NOMO-1 (cell line): ENCODE data around the gene TRMO.

ENCODE experiments used
- DNase-seq, 2 experiments: peaks; one replicate each; lab custom pipeline; 2025; ENCODE audit not compliant: unreplicated experiment in 2 of 2; lab: John Stamatoyannopoulos, UW

Gene TRMO

DNA sequence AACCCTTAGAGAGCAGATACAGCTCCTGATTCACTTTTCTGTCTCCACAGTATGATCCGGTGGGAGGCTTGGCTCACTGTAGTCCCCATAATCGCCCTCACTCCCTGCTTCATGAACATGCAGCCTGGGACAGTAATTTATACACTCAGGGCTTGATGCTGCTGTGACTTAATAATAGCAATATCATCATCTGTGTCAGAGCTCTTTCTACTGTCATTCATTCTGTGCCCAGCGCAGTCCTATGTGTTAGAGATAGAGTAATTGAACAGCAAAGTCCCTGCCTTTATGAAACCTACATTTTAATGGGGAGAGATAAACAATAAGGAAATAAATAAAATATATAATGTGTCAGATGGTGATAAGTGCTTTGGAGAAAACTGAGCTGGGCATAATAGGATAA is 18.4 kb upstream of the TRMO start:
- DNase-seq: no peak

- DNase-seq: no peak
Observed at GRCh38 chr9:97940233-97940632, 17.9 kb upstream of the TRMO start.

DNA sequence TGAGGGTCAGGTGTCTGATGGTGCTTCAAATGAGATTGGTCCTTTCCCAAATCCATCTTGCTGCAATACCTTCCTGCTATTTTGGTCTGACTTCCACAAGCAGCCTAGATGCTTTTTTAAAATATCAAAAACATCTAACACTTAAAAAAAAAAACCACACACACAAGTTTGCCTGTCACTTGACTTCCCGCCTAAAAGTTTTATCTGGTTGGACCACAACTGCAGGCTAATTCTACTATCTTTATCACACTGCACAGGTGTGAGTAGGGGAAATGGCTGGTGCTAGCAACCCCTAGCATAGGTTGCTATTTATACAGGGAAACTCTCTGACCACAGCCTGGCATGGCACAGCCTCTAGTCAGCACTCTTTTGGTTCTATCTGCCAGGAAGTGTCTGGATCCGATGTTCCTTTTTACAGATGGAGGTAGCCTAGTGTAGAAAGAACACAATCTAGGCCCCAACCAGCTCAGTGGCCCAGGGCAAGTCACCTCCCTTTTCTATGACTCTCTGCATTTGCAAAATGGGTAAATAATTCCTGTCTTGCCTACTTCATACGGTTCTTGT is 15.9 kb upstream of the TRMO start, which contains the start of gene HEMGN:
Gene HEMGN, minus strand, starts transcription at position 92 of the 564 bp plus-strand sequence. Its CDS starts 36 bp downstream, at position 56.
- no peak for DNase-seq

DNA sequence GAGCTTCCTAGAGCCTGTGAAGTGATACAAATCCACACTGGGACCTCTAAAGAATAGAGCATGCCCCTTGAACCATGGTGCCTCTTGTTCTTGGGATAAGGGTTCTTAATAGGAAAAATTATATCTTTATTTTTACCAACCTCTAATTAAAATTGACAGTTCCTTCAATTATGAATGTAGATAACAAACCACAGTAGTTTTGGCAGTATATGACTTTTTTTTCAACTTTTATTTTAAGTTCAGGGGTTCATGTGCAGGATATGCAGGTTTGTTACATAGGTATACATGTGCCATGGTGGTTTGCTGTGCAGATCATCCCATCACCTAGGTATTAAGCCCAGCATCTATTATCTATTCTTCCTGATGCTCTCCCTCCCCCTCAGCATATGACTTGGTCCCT is 14.7 kb upstream of the TRMO start:
- no peak for DNase-seq

GRCh38 chr9:97935276-97935675 is 13.0 kb upstream of the TRMO start:
- DNase-seq: no peak

DNA sequence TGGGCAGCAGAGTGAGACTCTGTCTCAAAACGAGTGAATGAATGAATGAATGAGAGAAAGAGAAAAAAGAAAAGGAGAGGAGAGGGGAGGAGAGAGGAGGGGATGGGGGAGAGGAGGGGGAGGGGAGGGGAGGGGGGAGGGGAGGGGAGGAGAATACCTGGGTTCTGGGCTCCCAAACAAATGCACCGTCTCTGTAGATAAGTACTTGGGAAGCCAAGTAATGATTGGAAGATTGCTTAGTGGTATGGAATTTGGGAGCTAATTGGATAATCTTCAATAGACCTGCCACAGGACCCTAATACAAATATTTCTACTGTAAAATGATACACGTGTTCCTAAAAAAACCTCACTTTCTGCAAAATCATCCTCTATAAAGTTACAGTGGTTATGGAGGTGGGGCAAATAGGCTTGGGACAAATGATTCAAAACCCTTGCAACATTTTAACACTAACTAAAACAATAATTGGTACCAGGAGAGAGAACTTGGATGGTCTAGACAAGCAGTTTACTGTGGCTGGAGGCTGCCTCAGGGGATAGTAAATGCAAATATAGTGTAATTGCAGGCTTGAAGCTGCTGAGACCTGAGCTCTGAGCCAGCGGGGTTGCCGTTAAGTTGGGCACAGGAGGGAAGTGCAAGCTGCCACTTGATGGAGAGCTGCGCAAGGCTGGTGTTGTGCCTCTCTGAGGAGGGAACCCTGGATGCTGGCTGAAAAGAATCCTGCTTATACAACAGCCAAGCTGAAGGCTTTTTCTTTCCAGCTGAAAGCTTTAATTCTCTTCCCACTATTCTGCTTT is 12.2 kb upstream of the TRMO start:
- no peak for DNase-seq

DNA sequence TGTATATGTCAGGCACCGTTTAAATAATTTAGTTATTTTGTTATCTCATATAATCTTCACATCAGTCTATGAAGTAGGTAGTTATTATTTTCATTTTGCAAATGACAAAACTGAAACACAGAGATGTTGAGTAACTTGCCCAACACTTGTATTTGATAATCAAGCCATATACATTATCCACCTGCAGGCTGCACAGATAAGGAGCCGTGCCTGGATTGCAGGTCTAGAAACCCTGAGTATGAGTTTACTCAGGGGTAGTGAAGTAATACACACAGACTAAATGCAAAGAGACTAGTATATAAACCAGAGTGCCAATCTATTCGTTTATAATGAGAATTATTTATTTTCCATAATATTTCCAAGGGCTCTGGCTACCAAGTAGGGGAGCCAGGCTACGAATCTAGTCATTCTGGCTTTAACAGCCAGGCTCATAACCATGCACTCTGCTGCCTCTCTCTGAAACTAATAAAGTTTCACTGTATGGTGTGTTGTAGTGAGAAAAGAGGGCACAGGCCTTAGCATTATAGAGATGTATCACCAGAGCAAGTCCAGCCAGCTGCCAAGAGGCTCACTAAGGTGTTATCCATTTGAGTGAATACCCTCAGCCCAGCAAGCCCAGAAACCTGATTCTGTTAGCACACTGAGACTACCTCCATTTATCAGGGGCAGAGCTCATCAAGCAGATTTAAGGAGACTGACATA is 11.1 kb upstream of the TRMO start:
- DNase-seq: no peak

GRCh38 chr9:97930972-97931371 is 8.7 kb upstream of the TRMO start:
- DNase-seq: no peak

DNA sequence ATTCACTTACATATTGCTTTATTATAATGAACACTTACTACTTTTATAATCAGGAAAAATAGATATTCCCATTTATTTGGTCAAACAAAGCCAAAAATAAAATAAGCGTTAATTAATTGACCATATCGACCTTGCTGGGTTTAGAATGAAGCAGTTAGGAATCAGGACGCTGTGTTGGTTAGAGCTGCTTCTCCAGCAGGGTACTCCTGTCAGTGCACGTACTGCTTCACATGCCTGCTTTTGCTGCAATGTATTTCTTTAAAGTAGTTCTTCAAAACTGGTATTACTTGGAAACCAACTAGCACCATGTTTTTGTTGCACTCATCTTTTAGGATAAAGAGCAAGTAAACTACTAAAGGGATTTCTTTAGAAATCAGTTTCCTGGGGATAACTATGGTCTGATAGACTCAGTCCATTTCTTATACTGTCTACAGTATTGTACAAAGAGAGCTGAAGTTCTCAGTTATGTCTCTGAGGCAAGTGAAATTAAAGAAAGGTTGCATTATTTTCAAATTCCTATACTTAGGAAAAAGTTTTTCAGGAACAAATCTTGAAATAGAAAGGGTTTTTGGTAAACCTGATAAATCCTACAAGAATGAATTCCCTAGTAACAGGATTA is 6.8 kb upstream of the TRMO start:
- no peak for DNase-seq

DNA sequence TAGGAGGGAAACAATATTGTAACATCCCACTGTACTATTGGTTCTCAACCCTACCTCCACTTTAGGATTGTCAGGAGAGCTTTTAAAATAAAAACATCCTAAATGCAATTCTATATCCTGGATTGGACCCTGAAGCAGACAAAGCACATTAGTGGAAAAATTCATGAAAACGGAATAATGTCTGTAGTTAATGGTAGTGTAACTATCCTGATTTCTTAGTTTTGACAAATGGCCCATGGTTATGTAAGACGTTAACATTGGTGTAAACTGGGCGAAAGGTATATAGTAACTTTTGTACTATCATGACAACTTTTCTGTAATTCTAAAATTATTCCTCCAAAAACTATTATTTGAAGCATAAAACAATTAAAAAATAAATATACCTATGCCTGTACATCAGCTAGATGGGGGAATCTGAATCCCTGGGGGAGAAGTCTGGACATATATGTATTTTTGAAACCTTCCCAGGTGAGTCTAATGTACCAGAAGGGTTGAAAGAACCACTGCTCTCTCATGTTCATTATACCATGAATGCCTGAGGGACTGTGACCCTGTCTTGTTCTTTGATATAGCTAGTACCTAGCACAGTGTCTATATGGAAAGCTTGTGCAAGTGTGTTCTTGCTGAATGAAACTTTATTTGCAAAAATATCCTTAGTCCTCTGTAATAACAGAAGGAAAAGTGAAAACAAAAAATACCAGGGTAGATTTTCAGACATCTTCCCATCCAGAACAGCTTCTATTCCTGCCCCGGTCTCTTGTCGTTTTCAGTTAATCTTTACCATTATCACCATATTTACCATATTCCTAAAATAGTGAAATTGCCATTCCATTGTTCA is 3.4 kb upstream of the TRMO start:
- no peak for DNase-seq

DNA sequence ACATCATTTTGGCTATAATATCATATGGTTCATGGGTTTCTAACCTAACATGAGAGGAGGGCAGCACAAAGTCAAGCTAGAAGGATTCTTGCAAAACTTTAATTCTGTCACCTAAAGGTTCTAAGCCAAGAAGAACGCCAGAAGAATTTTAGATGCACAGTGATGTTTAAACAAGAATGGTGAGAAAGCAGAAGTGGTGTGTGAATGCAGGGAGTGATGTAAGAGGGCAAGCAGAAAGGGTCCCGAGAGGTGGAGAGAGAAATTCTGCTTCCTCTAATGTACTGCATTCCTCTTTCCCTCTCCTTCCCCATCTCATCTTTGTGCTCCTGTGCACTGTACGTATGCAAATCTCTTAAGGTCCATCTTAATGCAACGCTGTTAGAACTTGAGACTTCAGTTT is 2.1 kb upstream of the TRMO start:
- peak; percentile 83 to 90 for DNase-seq

GRCh38 chr9:97923529-97924108 is 1.3 kb upstream of the TRMO start:
- DNase-seq: peak; percentile 75 to 84

- no peak for DNase-seq
Observed at GRCh38 chr9:97919217-97919813, 3.0 kb downstream of the TRMO start.

DNA sequence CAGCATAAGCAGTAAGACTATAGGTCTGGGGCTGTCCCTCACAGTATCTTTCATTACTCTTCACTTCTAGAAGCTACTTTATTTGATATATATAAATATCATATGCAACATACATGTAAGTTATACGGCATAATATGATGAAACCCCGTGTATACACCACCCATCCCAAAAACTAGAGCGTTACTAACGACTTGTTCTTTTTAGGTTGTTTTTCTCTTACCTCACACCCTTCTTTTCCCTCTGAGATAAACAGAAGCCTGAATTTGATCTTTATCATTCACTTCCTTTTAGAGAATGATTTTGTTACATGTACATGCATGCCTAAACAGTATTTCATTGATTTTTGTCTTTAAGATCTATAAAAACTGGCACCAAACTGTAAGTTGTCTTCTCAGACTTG is 3.7 kb downstream of the TRMO start:
- no peak for DNase-seq

DNA sequence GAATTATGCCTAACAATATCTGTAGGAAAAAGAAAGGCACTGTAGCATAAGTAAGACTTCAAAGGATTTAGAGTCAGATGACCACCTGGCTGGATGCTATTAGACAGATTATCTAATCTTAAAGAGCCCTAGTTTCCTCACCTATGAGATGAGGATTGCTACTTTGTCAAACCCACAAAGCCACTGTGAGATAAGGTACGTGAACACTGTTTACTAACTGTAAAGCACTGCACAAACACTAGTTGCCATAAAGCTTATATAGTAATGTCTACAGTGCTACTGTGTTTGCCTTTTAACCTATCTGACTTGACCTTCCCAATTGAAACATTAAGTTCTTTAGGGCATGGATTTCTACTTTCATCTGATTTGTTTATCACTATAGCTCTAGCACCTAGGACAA is 10.3 kb downstream of the TRMO start:
- no peak for DNase-seq

DNA sequence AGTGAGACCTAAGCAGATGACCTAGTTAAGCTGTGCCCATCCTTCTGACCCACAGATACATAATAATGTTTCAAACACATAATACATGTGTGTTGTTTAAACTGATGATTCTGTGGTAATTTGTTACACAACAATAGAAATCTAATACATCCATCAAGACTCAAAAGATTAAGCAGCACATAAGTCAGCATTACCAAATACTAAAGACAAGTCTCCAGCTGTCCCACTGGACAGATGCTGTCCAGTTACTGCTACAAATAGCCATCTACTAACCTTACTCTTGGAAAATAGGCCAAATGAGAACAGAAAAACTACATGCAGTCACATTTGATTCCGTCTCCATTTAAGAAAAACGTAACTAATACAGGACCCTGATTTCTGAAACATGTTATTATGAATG is 10.8 kb downstream of the TRMO start:
- DNase-seq: no peak

- no peak for DNase-seq
Observed at GRCh38 chr9:97910357-97910756, 11.9 kb downstream of the TRMO start.

DNA sequence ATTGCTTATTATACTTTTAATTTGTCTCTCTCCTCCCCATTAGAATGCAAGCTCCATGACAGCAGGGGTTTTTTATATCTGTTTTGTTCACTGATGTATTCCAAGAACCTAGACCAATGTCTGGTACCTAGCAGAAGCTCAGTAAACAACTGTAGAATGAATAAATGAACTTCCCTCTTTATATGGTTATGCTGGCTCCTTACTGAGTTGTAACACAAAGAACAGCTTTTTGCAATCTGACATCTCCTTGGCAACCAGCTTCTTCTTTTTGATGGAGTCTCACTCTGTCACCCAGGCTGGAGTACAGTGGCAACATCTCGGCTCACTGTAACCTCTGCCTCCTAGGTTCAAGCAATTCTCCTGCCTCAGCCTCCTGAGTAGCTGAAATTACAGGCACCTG is 13.6 kb downstream of the TRMO start:
- DNase-seq: peak; percentile 68 to 85

GRCh38 chr9:97907632-97908031 is 14.7 kb downstream of the TRMO start:
- DNase-seq: no peak

DNA sequence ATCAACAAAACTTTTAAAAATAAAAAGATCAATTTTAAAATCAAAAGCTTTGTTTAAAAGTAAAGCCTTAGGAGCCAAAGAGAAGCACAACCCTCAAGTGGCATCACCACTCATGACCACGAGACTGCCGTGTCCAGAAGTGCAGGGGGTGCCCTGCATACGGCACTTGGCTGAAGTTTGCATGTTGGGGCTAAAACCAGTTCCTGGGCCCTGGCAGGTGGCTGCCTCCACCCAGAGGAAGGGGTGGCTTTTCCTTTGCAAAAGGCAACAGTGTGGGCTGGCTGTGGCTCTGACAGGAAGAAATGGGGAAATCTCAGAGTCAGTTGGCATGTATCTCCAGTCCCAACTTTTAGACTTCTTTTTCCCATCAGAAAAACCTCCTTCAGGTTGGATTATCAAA is 15.3 kb downstream of the TRMO start:
- DNase-seq: peak; percentile 10 to 35
